Measurements from ENCODE around the gene FHOD3. TPM values are rescaled to one million over a fixed set of nuclear protein-coding genes. Genes with fewer than 3 reads are reported as not detected.
A peak's percentile ranks its signal among the peaks of the same experiment; 100 is the strongest.
"Not testable (repeated sequence)": the region's sequence is repeated elsewhere in the genome, so short reads cannot be mapped to it uniquely, and the experiment has no call there.

The FHOD3 gene
- polyA plus RNA-seq, 1 experiment: 41.1 TPM

GRCh38 chr18:36719630-36720029 is 422.1 kb downstream of the FHOD3 start:
- CTCF ChIA-PET: interaction anchor here (1.3 kb wide), 1 partner anchor 32 kb away, joined by 4 read pairs; no protein-coding TSS in a partner anchor
- no peaks in the 10 kb centered on the region for H3K9me3 ChIP-seq (ENCODE audit: control insufficient read depth, insufficient read depth, low read length)
- no peak for TF ChIP-seq CTCF (IDR thresholded peaks at IDR 0.05; ENCODE audit: low read depth, low read length)
- H3K27ac ChIP-seq (ENCODE audit: low read depth, low read length): no peak overlapping the region
- H3K27me3 ChIP-seq (ENCODE audit: control insufficient read depth, insufficient read depth, low read length): no peaks in the 10 kb centered on the region
- no peak for DNase-seq (ENCODE audit: low read depth, low spot score)
- no peak overlapping the region for H3K4me3 ChIP-seq (ENCODE audit: low read depth, low read length)
- POLR2A ChIA-PET: no interaction called here

DNA sequence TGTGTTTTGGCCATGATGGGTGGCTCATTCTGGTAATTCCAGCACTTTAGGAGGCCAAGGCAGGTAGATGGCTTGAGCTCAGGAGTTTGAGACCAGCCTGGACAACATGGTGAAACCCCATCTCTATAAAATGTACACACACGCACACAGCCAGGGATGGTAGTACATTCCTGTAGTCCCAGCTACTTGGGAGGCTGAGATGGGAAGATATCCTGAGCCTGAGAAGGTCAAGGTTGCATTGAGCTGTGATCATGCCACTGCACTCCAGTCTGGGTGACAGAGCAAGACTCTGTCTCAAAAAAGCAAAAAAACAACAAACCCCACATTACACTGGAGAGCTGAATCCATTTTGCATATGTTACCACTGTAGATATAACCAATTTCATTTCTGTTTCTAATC is 423.8 kb downstream of the FHOD3 start:
- H3K9me3 ChIP-seq (ENCODE audit: control insufficient read depth, insufficient read depth, low read length); H3K27me3 ChIP-seq (ENCODE audit: control insufficient read depth, insufficient read depth, low read length); POLR2A ChIA-PET; DNase-seq (ENCODE audit: low read depth, low spot score); H3K27ac ChIP-seq (ENCODE audit: low read depth, low read length); H3K4me3 ChIP-seq (ENCODE audit: low read depth, low read length): not testable (repeated sequence)
- CTCF ChIA-PET: interaction anchor here (2.4 kb wide), 1 partner anchor 33 kb away, joined by 13 read pairs; no protein-coding TSS in a partner anchor

DNA sequence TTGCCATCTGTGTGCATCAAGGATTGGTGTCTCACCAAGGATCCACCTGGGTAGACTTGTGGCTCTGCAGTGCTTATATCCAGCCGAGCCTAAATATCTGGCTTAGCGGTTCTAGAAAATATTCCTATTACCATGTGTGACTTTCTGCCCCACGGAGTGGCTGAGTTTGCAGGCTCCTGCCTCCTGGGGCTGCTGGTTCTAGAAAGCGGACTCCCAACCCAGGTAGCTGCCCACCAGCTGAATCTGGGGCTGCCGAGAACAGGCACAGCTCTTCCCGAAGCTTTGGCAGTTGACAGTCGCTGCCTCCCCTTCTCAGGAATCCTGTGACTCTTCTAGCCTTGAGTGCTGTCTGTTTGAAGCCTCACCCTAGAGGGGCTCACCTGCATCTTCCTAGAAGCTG is 426.7 kb downstream of the FHOD3 start:
- DNase-seq (ENCODE audit: low read depth, low spot score): no peak
- Histone ChIP-seq H3K4me3 (ENCODE audit: low read depth, low read length) (no peak overlapping the region), H3K27me3 (ENCODE audit: control insufficient read depth, insufficient read depth, low read length) (no peaks in the 10 kb centered on the region), H3K27ac (ENCODE audit: low read depth, low read length) (peak overlapping the region; percentile 52), H3K9me3 (ENCODE audit: control insufficient read depth, insufficient read depth, low read length) (no peaks in the 10 kb centered on the region)
- CTCF ChIA-PET: interaction anchor here (0.6 to 2.0 kb wide), 3 partner anchors 9 to 629 kb away, joined by 3 to 5 read pairs (median 3); no protein-coding TSS in a partner anchor
- POLR2A ChIA-PET: no interaction called here
- no peak for TF ChIP-seq CTCF (IDR thresholded peaks at IDR 0.05; ENCODE audit: low read depth, low read length)

DNA sequence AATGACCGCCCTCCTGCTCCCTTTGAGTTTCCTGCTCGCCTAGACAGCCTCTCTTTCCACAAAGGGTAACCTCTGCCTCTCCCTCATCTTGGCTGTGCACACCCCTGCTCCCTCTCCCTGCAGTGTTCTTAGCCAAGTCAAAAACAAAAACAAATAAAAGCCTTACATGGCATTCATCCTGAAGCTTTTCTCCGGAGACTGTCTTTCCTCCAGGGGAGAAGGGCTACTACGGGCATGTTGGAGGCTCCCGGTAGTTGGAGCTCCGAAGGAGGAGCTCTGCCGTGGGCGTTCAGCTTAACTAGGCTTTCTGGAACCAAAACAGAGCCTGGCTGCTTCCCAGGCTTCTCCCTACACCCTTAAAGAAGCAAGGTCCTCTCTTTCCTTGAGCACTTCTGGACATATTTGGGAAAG is 427.1 kb downstream of the FHOD3 start:
- H3K9me3 ChIP-seq (ENCODE audit: control insufficient read depth, insufficient read depth, low read length): no peaks in the 10 kb centered on the region
- no peaks in the 10 kb centered on the region for H3K27me3 ChIP-seq (ENCODE audit: control insufficient read depth, insufficient read depth, low read length)
- 0 out of 2 replicates have a peak overlapping the region, but pooled peaks have one; percentile 20 for H3K4me3 ChIP-seq (ENCODE audit: low read depth, low read length)
- TF ChIP-seq CTCF (IDR thresholded peaks at IDR 0.05; ENCODE audit: low read depth, low read length): no peak
- peak overlapping the region; percentile 52 for H3K27ac ChIP-seq (ENCODE audit: low read depth, low read length)
- DNase-seq (ENCODE audit: low read depth, low spot score): no peak
- POLR2A ChIA-PET: no interaction called here
- CTCF ChIA-PET: interaction anchor here (0.8 to 2.0 kb wide), 2 partner anchors 10 to 36 kb away, joined by 3 to 5 read pairs; no protein-coding TSS in a partner anchor

- no peaks in the 10 kb centered on the region for H3K27me3 ChIP-seq (ENCODE audit: control insufficient read depth, insufficient read depth, low read length)
- H3K4me3 ChIP-seq (ENCODE audit: low read depth, low read length): no peak overlapping the region
- CTCF ChIA-PET: interaction anchor here (1.0 kb wide), 1 partner anchor 16 kb away, joined by 4 read pairs; no protein-coding TSS in a partner anchor
- peaks cover 4% of the 10 kb centered on the region for H3K9me3 ChIP-seq (ENCODE audit: control insufficient read depth, insufficient read depth, low read length)
- TF ChIP-seq CTCF (IDR thresholded peaks at IDR 0.05; ENCODE audit: low read depth, low read length): no peak
- POLR2A ChIA-PET: interaction anchor here (0.7 kb wide), 1 partner anchor 549 kb away, joined by 3 read pairs; no protein-coding TSS in a partner anchor
- DNase-seq (ENCODE audit: low read depth, low spot score): no peak
- no peak overlapping the region for H3K27ac ChIP-seq (ENCODE audit: low read depth, low read length)
Observed at GRCh38 chr18:36728345-36728744, 430.8 kb downstream of the FHOD3 start.

All from AG04450 (cell line).